ENCODE results near the gene MEPE. TPM values are rescaled to one million over a fixed set of nuclear protein-coding genes. Genes with fewer than 3 reads are reported as not detected.
"Not testable (repeated sequence)": the region's sequence is repeated elsewhere in the genome, so short reads cannot be mapped to it uniquely, and the experiment has no call there.

MEPE gene
- total RNA-seq, 1 donor from 2014 or later: not detected

DNA sequence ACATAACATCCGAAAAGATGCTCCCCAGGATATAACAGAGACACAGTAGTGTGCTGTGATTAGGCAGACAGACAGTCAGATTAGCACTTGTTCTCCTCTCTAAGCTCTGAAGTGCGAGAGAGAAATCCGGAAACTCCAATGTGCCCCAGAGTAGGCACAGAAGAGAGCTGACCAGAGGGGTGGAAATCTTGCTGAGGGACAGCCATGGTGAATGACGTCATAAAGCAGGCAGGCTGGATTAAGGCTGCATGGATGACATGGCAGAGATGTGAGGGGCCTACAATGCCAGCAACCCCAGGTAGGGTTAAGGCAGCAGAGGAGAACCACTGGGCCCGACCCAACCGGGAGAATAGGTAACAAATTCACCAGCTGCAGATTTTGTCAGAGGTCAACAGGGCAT lies 53.3 kb downstream of the MEPE start:
- H3K4me3 ChIP-seq (ENCODE audit: low read depth, low read length): no peak overlapping the region
- no peaks in the 10 kb centered on the region for H3K27me3 ChIP-seq (ENCODE audit: control insufficient read depth, insufficient read depth, low read length)
- H3K36me3 ChIP-seq (ENCODE audit: control insufficient read depth, insufficient read depth, low read length): no peaks in the 10 kb centered on the region
- DNase-seq (ENCODE audit: low read depth) (no peak), FAIRE-seq (no peak)
- TF ChIP-seq, protein P1, sequence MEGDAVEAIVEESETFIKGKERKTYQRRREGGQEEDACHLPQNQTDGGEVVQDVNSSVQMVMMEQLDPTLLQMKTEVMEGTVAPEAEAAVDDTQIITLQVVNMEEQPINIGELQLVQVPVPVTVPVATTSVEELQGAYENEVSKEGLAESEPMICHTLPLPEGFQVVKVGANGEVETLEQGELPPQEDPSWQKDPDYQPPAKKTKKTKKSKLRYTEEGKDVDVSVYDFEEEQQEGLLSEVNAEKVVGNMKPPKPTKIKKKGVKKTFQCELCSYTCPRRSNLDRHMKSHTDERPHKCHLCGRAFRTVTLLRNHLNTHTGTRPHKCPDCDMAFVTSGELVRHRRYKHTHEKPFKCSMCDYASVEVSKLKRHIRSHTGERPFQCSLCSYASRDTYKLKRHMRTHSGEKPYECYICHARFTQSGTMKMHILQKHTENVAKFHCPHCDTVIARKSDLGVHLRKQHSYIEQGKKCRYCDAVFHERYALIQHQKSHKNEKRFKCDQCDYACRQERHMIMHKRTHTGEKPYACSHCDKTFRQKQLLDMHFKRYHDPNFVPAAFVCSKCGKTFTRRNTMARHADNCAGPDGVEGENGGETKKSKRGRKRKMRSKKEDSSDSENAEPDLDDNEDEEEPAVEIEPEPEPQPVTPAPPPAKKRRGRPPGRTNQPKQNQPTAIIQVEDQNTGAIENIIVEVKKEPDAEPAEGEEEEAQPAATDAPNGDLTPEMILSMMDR (IDR thresholded peaks at IDR 0.05; ENCODE audit: insufficient read depth, low read length, severe bottlenecking): no peak

GRCh38 chr4:87890753-87891152 lies 58.0 kb downstream of the MEPE start:
- not testable (repeated sequence) for DNase-seq (ENCODE audit: low read depth); FAIRE-seq

DNA sequence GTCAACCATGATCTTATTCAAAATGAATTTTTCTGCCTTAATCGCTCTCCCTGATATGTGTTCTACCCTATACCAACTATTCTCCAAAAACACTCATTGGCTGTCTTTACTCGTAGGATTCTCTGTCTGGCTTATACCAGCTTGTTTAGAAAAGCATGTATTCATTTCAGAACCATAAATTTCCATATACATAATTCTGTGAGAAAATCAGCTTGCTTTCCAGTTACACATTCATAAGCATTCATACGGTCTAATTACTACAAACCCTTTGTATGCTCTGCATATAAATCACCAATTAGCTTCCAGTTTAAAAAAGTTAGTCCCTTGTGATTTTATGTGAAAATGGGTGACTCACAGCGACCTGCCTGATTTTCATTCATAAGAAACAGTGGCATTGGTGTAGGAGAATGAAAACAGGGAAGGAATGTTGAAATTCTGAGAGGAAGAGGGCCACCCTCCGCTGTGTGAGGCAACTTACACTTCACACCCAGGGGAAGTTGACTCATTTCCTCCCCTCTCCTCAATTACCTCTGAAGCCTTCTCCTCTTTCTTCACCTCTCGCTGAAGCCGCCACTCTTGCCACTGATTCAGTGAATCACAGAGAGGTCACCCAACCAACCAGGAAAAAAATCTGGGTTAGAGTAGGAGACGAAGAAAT lies 63.3 kb downstream of the MEPE start:
- FAIRE-seq (no peak), DNase-seq (ENCODE audit: low read depth) (peak; percentile 97)
- TF ChIP-seq, protein P1 (IDR thresholded peaks at IDR 0.05; ENCODE audit: insufficient read depth, low read length, severe bottlenecking): no peak

More at GRCh38 chr4:87890753-87891152, 58.0 kb downstream of the MEPE start:
- not testable (repeated sequence) for H3K36me3 ChIP-seq (ENCODE audit: control insufficient read depth, insufficient read depth, low read length); H3K4me3 ChIP-seq (ENCODE audit: low read depth, low read length); H3K27me3 ChIP-seq (ENCODE audit: control insufficient read depth, insufficient read depth, low read length)

More for the DNA sequence above, 63.3 kb downstream of the MEPE start:
- no peaks in the 10 kb centered on the region for H3K36me3 ChIP-seq (ENCODE audit: control insufficient read depth, insufficient read depth, low read length)
- no peak overlapping the region for H3K4me3 ChIP-seq (ENCODE audit: low read depth, low read length)
- no peaks in the 10 kb centered on the region for H3K27me3 ChIP-seq (ENCODE audit: control insufficient read depth, insufficient read depth, low read length)

Other genes starting within 250 kb of the MEPE start
- not detected in 2 replicates for gene DSPP, start 224.4 kb upstream of the MEPE start, total RNA-seq
- not detected in 2 replicates for gene DMP1, start 182.7 kb upstream of the MEPE start, total RNA-seq
- gene IBSP, start 33.4 kb upstream of the MEPE start, total RNA-seq: not detected in 2 replicates
- not detected in 2 replicates for gene SPP1, start 142.7 kb downstream of the MEPE start, total RNA-seq
- gene PKD2, start 174.7 kb downstream of the MEPE start, total RNA-seq: 12.4 and 22.3 TPM in 2 replicates